ENCODE data around the gene PLPP4. TPM values are rescaled to one million over a fixed set of nuclear protein-coding genes. Genes with fewer than 3 reads are reported as not detected.

The PLPP4 gene
- total and polyA plus RNA-seq, 2 of the 13 experiments (the other 11 are each of a cell fraction or from before 2014, with no cell fraction given): not detected

DNA sequence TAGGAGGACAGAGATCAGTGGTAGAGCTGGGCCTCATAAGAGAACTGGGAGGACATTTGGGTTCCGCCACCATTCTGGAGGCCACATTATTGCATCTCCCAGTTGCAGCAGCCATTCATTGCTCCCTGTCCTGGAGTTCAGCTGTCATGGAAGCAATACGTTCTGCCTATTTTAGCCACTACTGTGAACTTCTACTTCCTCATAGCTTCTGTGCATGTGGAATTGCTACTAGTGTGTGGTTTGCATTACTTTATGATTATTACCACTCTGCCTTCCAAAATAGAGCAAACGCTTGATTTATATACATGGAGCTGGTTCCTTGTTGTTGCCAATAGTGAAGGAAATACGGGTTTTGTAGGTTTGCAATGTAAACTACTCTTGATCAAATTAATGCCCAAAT lies 47.2 kb upstream of the PLPP4 start:
- Histone ChIP-seq H3K27ac (ENCODE audit: extremely low read length, insufficient read depth, low read length) (no peak overlapping the region), H3K9ac (ENCODE audit: insufficient read depth, low read depth, low read length) (no peak overlapping the region), H3K27me3 (ENCODE audit: control insufficient read depth in 1 of 2, insufficient read depth in 2 of 2, low read length in 2 of 2) (no peaks in the 10 kb centered on the region), H4K20me1 (ENCODE audit: insufficient read depth, low read length) (no peaks in the 10 kb centered on the region), H3K4me1 (ENCODE audit: insufficient read depth, low read length) (no peaks in the 10 kb centered on the region), H3K4me2 (ENCODE audit: low read depth, low read length) (no peak overlapping the region), H3K4me3 (replicated peaks in 1 of 3; ENCODE audit: insufficient read depth in 1 of 3, low read depth in 2 of 3, low read length in 3 of 3) (no peak overlapping the region), H3K9me3 (ENCODE audit: low read length) (no peaks in the 10 kb centered on the region), H3K36me3 (replicated peaks in 1 of 2; ENCODE audit: control insufficient read depth in 1 of 2, insufficient read depth in 2 of 2, low read length in 2 of 2) (no peaks in the 10 kb centered on the region), H2AFZ (ENCODE audit: low read length) (no peak overlapping the region), H3K79me2 (ENCODE audit: insufficient read depth, low read length) (no peaks in the 10 kb centered on the region)
- ChIA-PET CTCF (ENCODE audit: low intra/inter-chr PET ratio, low total read pairs) (no interaction called here), POLR2A (no interaction called here)
- DNase-seq (ENCODE audit: low spot score) (no peak), FAIRE-seq (no peak), ATAC-seq (no peak)
- intact Hi-C loops (cut with micrococcal nuclease; ENCODE audit: unreplicated experiment): no loop called here
- BruUV-seq (replicated peaks): no TSS peak
- WGBS (ENCODE audit: low lambda C conversion rate): 32% methylated on average over 4 of the region's 4 CpGs
- in situ Hi-C loops (cut with HindIII; ENCODE audit: extremely low pct_ligation_motif_present, low pct_unique_long_range_greater_than_20kb): no loop called here
- TF ChIP-seq, protein P1, sequence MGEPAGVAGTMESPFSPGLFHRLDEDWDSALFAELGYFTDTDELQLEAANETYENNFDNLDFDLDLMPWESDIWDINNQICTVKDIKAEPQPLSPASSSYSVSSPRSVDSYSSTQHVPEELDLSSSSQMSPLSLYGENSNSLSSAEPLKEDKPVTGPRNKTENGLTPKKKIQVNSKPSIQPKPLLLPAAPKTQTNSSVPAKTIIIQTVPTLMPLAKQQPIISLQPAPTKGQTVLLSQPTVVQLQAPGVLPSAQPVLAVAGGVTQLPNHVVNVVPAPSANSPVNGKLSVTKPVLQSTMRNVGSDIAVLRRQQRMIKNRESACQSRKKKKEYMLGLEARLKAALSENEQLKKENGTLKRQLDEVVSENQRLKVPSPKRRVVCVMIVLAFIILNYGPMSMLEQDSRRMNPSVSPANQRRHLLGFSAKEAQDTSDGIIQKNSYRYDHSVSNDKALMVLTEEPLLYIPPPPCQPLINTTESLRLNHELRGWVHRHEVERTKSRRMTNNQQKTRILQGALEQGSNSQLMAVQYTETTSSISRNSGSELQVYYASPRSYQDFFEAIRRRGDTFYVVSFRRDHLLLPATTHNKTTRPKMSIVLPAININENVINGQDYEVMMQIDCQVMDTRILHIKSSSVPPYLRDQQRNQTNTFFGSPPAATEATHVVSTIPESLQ (CRISPR knock-in tag; conservative IDR thresholded peaks at IDR 0.05): no peak
- TF ChIP-seq, protein P2, sequence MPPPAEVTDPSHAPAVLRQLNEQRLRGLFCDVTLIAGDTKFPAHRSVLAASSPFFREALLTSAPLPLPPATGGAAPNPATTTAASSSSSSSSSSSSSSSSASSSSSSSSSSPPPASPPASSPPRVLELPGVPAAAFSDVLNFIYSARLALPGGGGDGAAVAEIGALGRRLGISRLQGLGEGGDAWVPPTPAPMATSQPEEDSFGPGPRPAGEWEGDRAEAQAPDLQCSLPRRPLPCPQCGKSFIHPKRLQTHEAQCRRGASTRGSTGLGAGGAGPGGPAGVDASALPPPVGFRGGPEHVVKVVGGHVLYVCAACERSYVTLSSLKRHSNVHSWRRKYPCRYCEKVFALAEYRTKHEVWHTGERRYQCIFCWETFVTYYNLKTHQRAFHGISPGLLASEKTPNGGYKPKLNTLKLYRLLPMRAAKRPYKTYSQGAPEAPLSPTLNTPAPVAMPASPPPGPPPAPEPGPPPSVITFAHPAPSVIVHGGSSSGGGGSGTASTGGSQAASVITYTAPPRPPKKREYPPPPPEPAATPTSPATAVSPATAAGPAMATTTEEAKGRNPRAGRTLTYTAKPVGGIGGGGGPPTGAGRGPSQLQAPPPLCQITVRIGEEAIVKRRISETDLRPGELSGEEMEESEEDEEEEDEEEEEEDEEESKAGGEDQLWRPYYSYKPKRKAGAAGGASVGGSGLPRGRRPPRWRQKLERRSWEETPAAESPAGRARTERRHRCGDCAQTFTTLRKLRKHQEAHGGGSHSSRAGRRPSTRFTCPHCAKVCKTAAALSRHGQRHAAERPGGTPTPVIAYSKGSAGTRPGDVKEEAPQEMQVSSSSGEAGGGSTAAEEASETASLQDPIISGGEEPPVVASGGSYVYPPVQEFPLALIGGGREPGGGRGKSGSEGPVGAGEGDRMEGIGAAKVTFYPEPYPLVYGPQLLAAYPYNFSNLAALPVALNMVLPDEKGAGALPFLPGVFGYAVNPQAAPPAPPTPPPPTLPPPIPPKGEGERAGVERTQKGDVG (CRISPR knock-in tag; IDR thresholded peaks at IDR 0.05; ENCODE audit: borderline replicate concordance): no peak
- TF ChIP-seq, protein P3, sequence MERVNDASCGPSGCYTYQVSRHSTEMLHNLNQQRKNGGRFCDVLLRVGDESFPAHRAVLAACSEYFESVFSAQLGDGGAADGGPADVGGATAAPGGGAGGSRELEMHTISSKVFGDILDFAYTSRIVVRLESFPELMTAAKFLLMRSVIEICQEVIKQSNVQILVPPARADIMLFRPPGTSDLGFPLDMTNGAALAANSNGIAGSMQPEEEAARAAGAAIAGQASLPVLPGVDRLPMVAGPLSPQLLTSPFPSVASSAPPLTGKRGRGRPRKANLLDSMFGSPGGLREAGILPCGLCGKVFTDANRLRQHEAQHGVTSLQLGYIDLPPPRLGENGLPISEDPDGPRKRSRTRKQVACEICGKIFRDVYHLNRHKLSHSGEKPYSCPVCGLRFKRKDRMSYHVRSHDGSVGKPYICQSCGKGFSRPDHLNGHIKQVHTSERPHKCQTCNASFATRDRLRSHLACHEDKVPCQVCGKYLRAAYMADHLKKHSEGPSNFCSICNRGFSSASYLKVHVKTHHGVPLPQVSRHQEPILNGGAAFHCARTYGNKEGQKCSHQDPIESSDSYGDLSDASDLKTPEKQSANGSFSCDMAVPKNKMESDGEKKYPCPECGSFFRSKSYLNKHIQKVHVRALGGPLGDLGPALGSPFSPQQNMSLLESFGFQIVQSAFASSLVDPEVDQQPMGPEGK (CRISPR knock-in tag; IDR thresholded peaks at IDR 0.05): no peak
- no peak for TF ChIP-seq ELF4 (CRISPR knock-in tag; IDR thresholded peaks at IDR 0.05; ENCODE audit: borderline replicate concordance)
- TF ChIP-seq, protein P4, sequence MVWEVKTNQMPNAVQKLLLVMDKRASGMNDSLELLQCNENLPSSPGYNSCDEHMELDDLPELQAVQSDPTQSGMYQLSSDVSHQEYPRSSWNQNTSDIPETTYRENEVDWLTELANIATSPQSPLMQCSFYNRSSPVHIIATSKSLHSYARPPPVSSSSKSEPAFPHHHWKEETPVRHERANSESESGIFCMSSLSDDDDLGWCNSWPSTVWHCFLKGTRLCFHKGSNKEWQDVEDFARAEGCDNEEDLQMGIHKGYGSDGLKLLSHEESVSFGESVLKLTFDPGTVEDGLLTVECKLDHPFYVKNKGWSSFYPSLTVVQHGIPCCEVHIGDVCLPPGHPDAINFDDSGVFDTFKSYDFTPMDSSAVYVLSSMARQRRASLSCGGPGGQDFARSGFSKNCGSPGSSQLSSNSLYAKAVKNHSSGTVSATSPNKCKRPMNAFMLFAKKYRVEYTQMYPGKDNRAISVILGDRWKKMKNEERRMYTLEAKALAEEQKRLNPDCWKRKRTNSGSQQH (CRISPR knock-in tag; IDR thresholded peaks at IDR 0.05; ENCODE audit: low read depth): no peak
- no peak for TF ChIP-seq TP53 (CRISPR knock-in tag; conservative IDR thresholded peaks at IDR 0.05)
- TF ChIP-seq ESRRA (CRISPR knock-in tag; IDR thresholded peaks at IDR 0.05; ENCODE audit: low read depth): no peak
- no peak for TF ChIP-seq DMAP1 (CRISPR knock-in tag; IDR thresholded peaks at IDR 0.05)
- no peak for TF ChIP-seq MEIS1 (CRISPR knock-in tag; IDR thresholded peaks at IDR 0.05; ENCODE audit: borderline replicate concordance)
- no peak for TF ChIP-seq FOXJ3 (CRISPR knock-in tag; IDR thresholded peaks at IDR 0.05; ENCODE audit: borderline replicate concordance)
- TF ChIP-seq RXRB (CRISPR knock-in tag; IDR thresholded peaks at IDR 0.05; ENCODE audit: borderline replicate concordance): no peak
- TF ChIP-seq ZNF83 (CRISPR knock-in tag; IDR thresholded peaks at IDR 0.05; ENCODE audit: borderline replicate concordance): no peak
- TF ChIP-seq, protein P5, sequence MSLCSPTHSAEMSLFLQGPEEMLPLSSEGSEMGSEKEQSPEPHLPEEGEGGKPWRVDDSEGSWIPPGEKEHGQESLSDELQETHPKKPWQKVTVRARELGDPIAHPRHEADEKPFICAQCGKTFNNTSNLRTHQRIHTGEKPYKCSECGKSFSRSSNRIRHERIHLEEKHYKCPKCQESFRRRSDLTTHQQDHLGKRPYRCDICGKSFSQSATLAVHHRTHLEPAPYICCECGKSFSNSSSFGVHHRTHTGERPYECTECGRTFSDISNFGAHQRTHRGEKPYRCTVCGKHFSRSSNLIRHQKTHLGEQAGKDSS (CRISPR knock-in tag; IDR thresholded peaks at IDR 0.05; ENCODE audit: borderline replicate concordance, low read depth): no peak
- no peak for TF ChIP-seq ZNF335 (CRISPR knock-in tag; IDR thresholded peaks at IDR 0.05)
- TF ChIP-seq PHF21A (CRISPR knock-in tag; IDR thresholded peaks at IDR 0.05): no peak
- no peak for TF ChIP-seq HCFC1 (IDR thresholded peaks at IDR 0.05; ENCODE audit: low read depth, low read length)
- TF ChIP-seq ZFP36L2 (CRISPR knock-in tag; IDR thresholded peaks at IDR 0.05): no peak

All from HepG2 (cell line).